ENCODE results near the gene DPY19L2. TPM values are rescaled to one million over a fixed set of nuclear protein-coding genes. Genes with fewer than 3 reads are reported as not detected.
A peak's percentile ranks its signal among the peaks of the same experiment; 100 is the strongest.
"Not testable (repeated sequence)": the region's sequence is repeated elsewhere in the genome, so short reads cannot be mapped to it uniquely, and the experiment has no call there.

The DPY19L2 gene
- 10 to 100 TPM; 13.5 to 21.0 TPM for total RNA-seq

DNA sequence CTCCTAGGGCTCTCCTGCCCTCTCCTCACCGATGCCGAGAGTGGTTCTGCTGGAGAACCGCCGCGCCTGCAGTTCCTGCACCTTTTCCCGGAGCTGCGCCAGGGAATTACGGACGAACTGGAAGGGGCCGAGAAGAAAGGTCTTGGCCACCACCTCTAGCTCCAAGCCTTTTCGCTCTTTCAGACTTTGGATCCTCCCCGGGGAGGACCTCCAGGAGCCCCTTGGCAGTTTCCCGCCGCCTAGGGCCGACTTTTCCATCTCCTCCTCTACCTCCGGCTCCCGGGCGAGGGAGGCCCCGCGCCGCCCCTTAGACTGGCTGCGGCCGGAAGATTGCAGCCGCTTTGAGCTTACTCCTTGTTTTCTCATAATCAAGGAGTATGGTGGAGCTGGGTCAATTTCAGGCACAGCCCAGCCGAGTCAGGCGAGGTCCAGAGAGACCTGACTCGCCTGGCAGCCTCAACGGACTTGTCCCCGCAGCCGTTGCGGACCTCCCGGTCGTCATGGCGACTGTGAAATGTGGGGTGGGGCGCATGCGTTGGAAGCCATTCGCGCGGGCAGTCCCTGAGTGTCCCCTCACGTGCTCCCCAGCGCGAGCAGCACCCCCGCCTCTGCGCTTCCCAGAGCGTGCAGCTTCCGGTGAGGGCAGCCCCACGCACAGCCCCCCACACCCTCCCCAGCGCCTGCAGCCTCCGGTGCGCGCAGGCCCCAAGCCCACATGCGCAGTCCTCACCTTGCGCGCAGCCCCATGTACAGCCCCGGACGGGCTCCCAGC is at the start of gene DPY19L2:
DPY19L2 (minus strand) TSS at position 466 of the 772 bp plus-strand sequence; CDS start at position 366, 100 bp downstream.
- H3K27ac ChIP-seq, result peak within 1 kb of the TSS; percentile 65 to 85
- H3K9me3 ChIP-seq, result no peaks in the 10 kb centered on the region
- no peaks in the 10 kb centered on the region for H3K4me1 ChIP-seq (ENCODE audit: control insufficient read depth in 1 of 2, low read depth in 2 of 2)
- TF ChIP-seq, protein P1, sequence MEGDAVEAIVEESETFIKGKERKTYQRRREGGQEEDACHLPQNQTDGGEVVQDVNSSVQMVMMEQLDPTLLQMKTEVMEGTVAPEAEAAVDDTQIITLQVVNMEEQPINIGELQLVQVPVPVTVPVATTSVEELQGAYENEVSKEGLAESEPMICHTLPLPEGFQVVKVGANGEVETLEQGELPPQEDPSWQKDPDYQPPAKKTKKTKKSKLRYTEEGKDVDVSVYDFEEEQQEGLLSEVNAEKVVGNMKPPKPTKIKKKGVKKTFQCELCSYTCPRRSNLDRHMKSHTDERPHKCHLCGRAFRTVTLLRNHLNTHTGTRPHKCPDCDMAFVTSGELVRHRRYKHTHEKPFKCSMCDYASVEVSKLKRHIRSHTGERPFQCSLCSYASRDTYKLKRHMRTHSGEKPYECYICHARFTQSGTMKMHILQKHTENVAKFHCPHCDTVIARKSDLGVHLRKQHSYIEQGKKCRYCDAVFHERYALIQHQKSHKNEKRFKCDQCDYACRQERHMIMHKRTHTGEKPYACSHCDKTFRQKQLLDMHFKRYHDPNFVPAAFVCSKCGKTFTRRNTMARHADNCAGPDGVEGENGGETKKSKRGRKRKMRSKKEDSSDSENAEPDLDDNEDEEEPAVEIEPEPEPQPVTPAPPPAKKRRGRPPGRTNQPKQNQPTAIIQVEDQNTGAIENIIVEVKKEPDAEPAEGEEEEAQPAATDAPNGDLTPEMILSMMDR (IDR thresholded peaks at IDR 0.05), result peak; percentile 13
- H3K27me3 ChIP-seq (replicated peaks; ENCODE audit: insufficient read depth), result no peaks in the 10 kb centered on the region
- no peak for ATAC-seq (ENCODE audit: insufficient number of reproducible peaks, low FRiP score, low read depth)
- DNase-seq (ENCODE audit: low spot score), result peak; percentile 21
- no peaks in the 10 kb centered on the region for H3K36me3 ChIP-seq
- H3K4me3 ChIP-seq, result peak within 1 kb of the TSS; percentile 82

DNA sequence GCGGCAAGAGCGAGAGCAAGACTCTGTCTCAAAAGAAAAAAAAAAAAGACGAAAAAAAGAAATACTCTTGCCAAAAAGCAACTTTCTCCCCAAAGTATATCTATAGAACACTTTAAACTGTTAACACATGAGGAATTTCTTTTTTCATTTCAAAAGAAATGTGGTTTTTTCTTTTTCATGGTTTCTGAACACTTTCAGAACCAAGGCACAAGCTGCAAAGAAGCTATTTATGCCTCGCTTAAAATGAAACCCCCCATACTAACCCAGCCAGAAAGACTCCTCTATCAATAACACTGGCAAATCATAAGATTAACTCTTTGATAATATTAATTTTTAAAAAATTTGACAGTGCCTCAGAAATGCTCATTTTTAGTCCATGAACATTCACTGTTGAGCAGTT is 48.6 kb upstream of the DPY19L2 start:
- not testable (repeated sequence) for DNase-seq (ENCODE audit: low spot score); ATAC-seq (ENCODE audit: insufficient number of reproducible peaks, low FRiP score, low read depth)

DNA sequence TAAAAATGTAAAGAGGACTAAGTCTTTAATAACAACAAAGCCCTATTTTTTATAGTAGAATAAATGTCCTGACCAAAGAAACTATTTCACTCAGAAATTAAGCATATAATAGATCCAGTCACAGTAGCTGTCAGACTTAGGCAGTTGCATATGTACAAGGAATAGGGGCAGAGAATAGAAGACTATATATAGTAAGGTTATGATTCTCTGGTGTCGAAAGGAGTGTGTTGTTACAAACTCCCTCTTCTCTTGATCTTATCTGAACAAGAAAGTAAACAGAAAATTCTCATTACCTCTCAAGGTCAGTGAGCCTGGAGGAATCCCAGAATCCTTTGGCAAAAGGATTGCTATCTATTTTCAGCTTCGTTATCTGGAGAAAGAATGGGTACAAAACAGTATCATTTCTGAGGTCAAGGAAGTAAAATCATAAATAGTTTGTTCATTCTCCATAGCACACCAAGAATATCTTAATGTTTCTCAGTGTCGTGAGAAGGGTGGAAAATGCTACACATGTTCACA is 46.9 kb upstream of the DPY19L2 start:
- not testable (repeated sequence) for ATAC-seq (ENCODE audit: insufficient number of reproducible peaks, low FRiP score, low read depth); H3K27ac ChIP-seq; H3K9me3 ChIP-seq; DNase-seq (ENCODE audit: low spot score); H3K36me3 ChIP-seq; H3K4me3 ChIP-seq; H3K4me1 ChIP-seq (ENCODE audit: control insufficient read depth in 1 of 2, low read depth in 2 of 2); H3K27me3 ChIP-seq (replicated peaks; ENCODE audit: insufficient read depth)

More for the DNA sequence above, 48.6 kb upstream of the DPY19L2 start:
- not testable (repeated sequence) for H3K36me3 ChIP-seq; H3K4me3 ChIP-seq; H3K9me3 ChIP-seq; H3K27ac ChIP-seq; H3K27me3 ChIP-seq (replicated peaks; ENCODE audit: insufficient read depth); H3K4me1 ChIP-seq (ENCODE audit: control insufficient read depth in 1 of 2, low read depth in 2 of 2)

DNA sequence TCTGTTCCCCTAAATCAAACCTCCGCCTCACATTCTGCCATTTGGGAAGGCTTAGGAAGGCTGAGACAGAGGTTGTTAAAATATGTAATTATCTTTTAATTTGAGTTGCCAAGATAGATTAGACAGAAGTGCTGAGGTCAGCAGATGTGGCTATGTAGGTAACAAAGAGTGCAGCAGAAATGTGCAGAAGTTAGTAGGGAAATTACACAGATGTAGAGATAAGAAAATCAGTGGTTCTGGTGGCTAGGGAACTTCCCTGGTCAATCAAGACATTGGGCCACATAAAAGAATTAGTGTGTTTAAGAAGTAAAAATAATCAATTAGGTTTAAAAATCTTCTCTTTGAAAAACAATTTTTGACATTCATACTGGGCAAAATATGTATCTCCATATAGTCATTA is 46.1 kb upstream of the DPY19L2 start:
- DNase-seq (ENCODE audit: low spot score); H3K36me3 ChIP-seq; H3K27ac ChIP-seq; ATAC-seq (ENCODE audit: insufficient number of reproducible peaks, low FRiP score, low read depth); H3K27me3 ChIP-seq (replicated peaks; ENCODE audit: insufficient read depth); H3K4me1 ChIP-seq (ENCODE audit: control insufficient read depth in 1 of 2, low read depth in 2 of 2); H3K4me3 ChIP-seq; H3K9me3 ChIP-seq: not testable (repeated sequence)

DNA sequence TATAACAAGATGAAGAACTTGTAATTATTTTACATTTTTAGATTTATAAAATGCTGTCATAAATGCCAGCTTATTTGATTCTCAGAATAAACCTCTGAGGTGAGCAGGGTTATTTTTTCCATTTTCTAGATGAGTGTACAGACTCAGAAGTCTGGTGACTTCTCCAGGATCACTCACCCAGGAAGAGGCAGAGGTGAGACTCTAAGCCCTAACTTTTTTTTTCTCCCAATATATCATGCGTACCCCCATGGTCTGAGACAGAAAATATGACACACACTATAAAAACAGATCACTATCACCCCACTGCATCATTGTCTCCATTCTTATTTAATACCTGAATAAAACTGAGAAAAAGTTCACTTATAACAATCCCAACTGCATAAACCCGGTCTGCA is 45.4 kb upstream of the DPY19L2 start:
- H3K27ac ChIP-seq; H3K4me1 ChIP-seq (ENCODE audit: control insufficient read depth in 1 of 2, low read depth in 2 of 2); DNase-seq (ENCODE audit: low spot score); H3K27me3 ChIP-seq (replicated peaks; ENCODE audit: insufficient read depth); H3K9me3 ChIP-seq; H3K4me3 ChIP-seq; ATAC-seq (ENCODE audit: insufficient number of reproducible peaks, low FRiP score, low read depth); H3K36me3 ChIP-seq: not testable (repeated sequence)

- not testable (repeated sequence) for H3K27ac ChIP-seq; H3K27me3 ChIP-seq (replicated peaks; ENCODE audit: insufficient read depth); H3K4me3 ChIP-seq; H3K36me3 ChIP-seq; H3K9me3 ChIP-seq; ATAC-seq (ENCODE audit: insufficient number of reproducible peaks, low FRiP score, low read depth); DNase-seq (ENCODE audit: low spot score); H3K4me1 ChIP-seq (ENCODE audit: control insufficient read depth in 1 of 2, low read depth in 2 of 2)
Measured at GRCh38 chr12:63712979-63713680, 44.8 kb upstream of the DPY19L2 start.

- not testable (repeated sequence) for H3K36me3 ChIP-seq; ATAC-seq (ENCODE audit: insufficient number of reproducible peaks, low FRiP score, low read depth); H3K4me3 ChIP-seq; H3K27ac ChIP-seq; H3K4me1 ChIP-seq (ENCODE audit: control insufficient read depth in 1 of 2, low read depth in 2 of 2); H3K9me3 ChIP-seq; H3K27me3 ChIP-seq (replicated peaks; ENCODE audit: insufficient read depth); DNase-seq (ENCODE audit: low spot score)
Measured at GRCh38 chr12:63712376-63712974, 44.2 kb upstream of the DPY19L2 start.

- ATAC-seq (ENCODE audit: insufficient number of reproducible peaks, low FRiP score, low read depth); H3K27me3 ChIP-seq (replicated peaks; ENCODE audit: insufficient read depth); H3K36me3 ChIP-seq; H3K9me3 ChIP-seq; DNase-seq (ENCODE audit: low spot score); H3K27ac ChIP-seq; H3K4me1 ChIP-seq (ENCODE audit: control insufficient read depth in 1 of 2, low read depth in 2 of 2); H3K4me3 ChIP-seq: not testable (repeated sequence)
Measured at GRCh38 chr12:63711339-63711738, 43.0 kb upstream of the DPY19L2 start.

All from thoracic aorta (tissue), 2 donors.